DMS53 treated with DMSO at 0.1 percent for 48 hours (cell line): ENCODE data around the gene CDCA3.
"Not testable (repeated sequence)": the region's sequence is repeated elsewhere in the genome, so short reads cannot be mapped to it uniquely, and the experiment has no call there.

Experiments used
- DNase-seq: peaks from one replicate; lab custom pipeline; 2025; ENCODE audit not compliant: unreplicated experiment; lab: John Stamatoyannopoulos, UW

The CDCA3 gene

DNA sequence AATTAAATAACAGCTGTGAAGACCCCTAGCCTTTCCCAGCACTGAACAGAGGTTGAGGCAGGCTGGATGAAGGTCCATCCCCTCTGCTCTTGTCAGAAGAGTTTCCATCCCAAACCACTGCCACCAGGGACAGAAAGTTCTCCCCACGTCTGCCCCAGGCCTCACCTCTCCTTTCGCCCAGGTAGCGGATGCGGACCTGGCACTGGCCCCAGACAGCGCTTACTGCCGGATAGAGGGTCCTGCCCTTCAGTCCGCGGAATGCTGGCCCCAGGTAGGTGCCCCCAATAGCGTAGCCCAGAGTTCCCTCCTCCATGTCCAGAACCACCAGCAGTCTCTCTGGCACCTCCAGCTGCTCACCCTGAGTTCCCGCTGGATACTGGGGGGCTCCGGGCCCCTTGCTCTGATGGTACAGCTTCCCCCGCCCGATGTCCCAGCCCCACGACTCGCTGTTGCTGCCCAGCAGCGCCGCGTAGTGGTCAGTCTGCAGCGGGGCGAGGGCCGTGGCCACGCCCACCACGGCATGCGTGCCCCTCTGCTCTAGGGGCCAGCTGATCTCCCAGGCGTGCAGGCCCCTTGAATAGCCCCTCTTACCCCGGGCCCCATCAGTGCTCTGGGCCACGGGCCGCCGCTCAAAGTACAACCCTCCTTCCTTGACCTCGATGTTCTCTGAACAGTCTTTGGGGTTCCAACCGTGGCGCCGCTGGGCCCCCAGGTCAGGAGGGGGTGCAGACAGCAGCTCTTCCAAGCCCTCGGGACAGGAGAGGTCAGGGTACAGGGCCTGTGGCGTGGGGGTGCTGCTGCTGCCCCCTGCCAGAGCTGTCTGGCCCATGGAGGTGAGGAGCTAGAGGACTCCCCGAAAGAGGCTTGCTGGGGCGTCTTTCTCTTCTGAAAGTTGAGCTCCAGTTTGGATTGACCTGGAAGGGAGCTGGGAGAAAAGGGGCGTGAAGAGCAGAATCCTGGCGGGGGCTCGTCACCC lies 21.3 kb upstream of the CDCA3 start:
- peak; percentile 81 for DNase-seq

DNA sequence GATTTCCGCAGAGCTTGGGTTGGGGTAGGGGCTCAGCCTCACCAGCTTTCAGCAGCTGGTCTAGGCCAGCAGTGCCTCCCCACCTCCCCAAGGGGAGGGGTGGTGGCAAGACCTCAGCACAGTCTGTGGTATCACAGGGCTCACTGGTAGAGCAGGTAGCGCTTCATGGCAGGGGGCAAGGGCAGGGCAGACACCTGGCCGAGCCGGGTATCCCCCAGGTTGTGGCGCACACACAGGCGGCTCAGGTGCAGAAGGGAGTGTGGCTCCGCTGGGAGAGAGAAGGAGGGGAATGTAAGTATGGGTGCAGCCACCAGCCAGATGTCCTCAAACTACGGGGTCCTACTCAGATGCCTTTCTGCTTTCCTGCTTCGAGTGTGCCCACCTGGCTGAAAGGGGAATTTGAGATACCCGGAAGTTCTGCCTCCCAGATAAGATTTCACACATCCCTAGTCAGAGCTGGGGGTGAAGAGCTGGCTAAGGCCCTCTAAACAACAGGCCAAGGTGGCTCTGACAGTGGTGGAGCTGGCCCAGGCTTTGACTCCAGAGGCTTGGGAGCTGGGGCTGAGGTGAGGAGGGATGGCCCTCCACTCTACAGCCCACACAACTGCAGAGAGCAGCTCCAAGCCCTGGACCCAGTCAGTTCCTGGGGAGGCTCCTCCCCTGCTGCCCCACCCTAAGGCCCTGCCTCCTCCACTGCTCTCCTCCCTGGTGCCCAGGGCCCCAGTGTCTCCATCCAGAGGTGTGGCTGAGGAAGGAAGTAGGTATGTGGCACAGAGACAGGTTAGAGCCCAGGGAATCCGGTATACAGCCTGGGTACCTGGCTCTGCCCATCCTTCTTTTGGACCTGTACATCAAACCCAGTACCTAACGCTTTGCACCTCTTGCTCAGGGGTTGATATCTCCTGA lies 20.2 kb upstream of the CDCA3 start:
- peak; percentile 55 for DNase-seq

DNA sequence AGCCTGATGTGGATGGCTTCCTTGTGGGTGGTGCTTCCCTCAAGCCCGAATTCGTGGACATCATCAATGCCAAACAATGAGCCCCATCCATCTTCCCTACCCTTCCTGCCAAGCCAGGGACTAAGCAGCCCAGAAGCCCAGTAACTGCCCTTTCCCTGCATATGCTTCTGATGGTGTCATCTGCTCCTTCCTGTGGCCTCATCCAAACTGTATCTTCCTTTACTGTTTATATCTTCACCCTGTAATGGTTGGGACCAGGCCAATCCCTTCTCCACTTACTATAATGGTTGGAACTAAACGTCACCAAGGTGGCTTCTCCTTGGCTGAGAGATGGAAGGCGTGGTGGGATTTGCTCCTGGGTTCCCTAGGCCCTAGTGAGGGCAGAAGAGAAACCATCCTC lies 19.2 kb upstream of the CDCA3 start:
- DNase-seq = not testable (repeated sequence)

DNA sequence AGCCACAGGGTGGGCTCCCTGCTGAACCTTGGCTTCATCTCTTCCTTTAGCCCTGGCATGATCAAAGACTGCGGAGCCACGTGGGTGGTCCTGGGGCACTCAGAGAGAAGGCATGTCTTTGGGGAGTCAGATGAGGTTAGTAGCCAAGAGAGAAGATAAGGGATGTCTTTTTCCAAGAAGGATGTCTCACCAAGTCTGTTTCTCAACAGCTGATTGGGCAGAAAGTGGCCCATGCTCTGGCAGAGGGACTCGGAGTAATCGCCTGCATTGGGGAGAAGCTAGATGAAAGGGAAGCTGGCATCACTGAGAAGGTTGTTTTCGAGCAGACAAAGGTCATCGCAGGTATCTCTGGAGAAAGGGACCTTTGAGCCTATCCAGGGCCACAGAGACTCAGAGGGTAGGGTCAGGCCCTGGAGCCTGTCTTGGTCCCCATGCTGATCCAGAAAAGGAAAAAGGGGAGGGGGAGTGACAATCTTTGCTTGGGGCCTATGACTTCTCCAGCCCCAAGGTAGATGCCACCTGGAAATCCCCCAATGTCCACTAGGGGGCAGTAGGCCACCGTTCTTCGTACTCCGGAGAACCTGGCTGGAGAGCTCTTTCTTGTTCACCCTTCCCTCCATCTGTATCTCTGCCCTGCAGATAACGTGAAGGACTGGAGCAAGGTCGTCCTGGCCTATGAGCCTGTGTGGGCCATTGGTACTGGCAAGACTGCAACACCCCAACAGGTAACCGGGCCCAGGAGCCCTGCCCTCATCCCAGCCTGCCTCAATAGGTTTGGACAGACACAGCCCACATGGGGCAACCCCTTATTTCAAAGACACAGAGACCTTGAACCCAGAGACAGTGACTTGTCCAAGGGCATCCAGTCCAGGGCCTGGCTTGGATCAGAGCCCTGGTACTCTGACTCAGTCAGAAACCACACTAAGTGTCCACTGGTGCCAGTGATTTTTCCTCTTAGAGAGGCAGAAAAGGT lies 18.2 kb upstream of the CDCA3 start:
- peak; percentile 92 for DNase-seq

DNA sequence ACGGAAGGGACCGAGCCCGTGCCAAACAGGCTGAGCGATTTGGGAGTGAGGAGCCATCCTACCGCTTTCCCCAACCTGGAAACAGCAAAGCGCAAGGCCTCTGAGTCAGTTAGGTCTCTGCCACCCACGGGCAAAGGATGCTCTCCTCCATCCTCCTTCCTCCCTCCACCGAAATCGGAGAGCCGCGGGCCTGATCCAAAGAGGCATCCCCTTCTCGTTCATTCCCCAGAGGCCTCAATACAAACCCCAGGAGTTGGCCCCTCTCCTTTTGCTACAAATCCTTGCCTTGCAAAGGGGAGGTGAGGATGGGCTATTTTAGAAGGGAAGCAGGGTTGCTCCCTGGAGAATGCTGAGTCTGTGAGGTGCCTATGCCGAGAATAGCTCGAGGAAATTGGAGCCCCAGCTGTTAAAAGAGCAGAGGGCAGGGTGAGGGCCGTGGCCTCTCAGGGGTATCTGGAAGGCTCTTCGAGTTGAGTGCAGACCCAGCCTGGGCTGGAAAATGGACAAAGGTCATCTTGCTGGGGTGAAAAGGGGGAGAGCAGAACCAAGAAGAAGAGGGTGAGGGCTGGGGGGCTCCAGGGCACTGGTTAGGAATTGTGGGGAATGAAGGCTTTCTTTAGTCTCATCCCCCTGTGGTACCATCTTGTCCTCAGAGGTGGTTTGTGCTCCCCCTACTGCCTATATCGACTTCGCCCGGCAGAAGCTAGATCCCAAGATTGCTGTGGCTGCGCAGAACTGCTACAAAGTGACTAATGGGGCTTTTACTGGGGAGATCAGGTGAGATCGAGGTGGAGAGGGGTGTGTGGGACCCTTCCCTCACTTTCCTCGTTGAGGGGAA lies 17.3 kb upstream of the CDCA3 start:
- DNase-seq = peak; percentile 47

DNA sequence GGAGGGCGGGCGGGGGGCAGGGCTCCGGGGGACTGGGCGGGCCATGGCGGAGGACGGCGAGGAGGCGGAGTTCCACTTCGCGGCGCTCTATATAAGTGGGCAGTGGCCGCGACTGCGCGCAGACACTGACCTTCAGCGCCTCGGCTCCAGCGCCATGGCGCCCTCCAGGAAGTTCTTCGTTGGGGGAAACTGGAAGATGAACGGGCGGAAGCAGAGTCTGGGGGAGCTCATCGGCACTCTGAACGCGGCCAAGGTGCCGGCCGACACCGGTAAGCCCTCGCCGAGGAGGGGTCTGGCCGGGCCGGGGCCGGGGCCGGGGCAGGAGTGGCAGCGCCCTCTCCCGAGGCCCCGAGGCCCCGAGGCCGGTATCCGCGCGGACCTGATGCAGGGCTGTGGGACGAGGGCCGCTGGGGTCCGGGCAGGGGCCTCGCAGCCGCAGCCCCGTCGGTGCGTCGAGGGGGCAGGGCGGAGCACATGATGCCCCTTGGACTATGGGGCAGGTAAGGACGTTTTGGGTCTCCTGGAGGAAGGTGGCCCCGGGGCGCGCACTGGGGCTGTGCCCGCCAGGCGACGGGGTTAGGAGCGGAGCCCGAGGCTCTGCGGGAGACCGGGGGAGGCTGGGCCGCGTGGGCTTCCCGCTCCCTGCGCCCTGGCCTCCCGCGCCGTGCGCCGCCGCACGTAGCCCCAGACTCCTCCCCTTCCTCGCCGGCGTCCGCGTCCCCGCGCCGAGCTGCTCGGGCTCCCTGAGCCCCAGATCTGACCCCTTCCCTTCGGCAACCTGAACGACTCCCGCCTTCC lies 16.5 kb upstream of the CDCA3 start, which contains the start of gene TPI1:
Gene TPI1, plus strand, starts transcription at position 119 of the 798 bp plus-strand sequence. Its CDS starts 36 bp downstream, at position 155.
- peak; percentile 75 for DNase-seq

DNA sequence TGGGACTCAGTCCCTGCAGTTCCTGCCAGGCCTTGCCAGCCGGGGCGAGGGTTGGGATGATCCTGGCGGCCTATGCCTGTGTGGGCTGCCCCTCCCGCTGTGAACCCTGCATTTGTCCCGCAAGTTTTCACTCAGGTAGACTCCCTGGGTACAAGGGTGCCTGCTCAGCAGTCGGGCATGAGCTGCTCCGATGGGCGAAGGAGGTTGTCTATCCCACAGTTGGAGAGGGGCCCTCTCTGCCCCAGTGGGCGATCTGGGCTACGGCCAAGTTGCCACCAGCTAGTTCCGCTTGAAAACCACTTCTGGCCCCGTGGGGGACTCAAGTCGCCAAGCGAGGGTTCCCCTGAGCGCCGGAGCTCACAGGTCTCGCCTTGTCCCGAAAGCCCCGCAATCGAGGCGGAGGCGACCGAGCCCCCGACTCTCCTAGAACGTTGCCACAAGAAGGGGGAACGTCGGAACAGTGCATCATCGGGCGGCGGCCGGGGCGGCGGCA lies 15.9 kb upstream of the CDCA3 start:
- peak; percentile 60 for DNase-seq

DNA sequence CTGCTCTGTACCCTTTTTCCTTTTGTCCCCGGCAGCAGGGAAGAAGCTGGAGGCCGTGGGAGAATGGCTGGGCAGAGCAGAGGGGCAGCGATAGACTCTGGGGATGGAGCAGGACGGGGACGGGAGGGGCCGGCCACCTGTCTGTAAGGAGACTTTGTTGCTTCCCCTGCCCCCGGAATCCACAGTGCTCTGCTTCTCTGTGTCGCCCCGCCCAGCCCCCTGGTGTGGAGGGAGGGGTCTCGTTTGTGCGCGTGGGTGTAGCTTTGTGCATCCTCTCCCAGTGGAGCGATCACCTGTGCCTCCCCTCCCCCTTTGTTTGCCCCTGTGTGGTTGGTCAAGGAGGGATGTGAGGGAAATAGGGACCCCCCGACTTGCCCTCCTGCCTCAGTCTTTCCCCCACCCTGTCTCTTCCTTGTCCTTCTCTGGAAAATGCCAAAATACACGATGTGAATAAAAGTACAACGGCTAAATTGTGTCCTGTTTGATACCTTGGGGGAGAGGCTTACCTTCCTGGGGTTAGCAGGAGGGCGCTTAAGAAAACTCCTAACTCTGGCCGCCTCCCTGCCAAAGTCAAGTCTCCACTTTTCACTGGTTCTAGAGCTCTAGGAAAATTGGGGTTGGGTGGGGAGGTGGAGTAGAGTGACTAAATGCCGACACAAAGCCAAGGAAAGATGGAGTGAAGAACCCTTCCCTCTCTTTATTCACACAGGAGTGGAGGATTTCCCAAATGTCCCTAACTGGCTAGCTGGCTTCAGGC lies 15.3 kb upstream of the CDCA3 start:
- DNase-seq = no peak

DNA sequence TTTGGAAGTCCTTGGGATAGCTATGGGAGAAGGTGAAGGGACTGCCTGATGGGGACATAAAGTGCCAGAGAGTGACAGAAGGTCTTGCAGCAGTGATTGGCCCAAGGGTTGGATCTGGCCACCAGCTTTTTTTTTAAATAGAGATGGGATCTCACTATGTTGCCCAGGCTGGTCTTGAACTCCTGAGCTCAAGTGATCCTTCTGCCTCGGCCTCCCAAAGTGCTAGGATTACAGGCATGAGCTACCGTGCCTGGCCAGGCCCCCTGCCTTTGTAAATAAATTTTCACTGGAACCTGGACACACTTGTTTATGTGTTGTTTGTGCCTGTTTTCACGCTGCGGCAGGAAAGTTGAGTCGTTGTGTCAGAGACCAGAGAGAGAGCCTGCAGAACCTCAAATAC lies 14.2 kb upstream of the CDCA3 start:
- DNase-seq = not testable (repeated sequence)

DNA sequence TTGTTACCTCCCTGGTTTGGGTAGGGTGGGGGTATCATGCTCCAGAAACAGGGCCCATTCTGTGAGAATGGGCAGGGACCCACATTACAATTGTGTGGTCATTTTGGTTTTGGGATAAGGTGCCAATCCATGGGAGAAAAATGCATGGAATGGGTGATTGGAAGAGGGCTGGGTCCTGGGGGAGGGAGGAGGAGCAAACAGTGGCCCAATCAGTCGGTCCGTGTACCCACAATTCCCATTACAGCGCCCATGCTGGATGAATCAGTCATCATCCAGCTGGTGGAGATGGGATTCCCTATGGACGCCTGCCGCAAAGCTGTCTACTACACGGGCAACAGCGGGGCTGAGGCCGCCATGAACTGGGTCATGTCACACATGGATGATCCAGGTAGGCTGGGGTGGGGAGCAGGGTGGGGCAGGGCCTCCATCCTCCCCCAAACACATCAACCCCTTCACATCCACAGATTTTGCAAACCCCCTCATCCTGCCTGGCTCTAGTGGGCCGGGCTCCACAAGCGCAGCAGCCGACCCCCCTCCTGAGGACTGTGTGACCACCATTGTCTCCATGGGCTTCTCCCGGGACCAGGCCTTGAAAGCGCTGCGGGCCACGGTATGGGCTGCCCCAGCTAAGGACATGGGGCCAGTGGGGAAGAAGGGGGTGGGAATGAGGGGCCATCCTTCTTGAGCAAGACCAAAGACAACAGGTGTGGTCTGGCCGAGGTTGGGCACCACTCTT lies 12.7 kb upstream of the CDCA3 start:
- DNase-seq = no peak

DNA sequence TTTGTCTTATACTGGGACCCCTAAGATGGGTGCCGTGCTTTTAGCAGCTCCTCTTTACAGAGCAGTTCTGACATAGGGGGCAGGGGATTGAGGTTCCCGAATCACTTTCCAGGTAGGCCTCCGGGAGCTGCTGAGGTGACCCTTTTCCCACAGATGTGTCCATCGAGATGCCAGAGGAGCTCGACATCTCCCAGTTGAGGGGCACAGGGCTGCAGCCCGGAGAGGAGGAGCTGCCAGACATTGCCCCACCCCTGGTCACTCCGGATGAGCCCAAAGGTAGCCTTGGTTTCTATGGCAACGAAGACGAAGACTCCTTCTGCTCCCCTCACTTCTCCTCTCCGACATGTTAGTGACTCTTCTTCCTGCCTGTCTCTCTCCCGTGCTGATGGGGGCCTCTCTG lies 11.9 kb upstream of the CDCA3 start:
- DNase-seq = no peak

DNA sequence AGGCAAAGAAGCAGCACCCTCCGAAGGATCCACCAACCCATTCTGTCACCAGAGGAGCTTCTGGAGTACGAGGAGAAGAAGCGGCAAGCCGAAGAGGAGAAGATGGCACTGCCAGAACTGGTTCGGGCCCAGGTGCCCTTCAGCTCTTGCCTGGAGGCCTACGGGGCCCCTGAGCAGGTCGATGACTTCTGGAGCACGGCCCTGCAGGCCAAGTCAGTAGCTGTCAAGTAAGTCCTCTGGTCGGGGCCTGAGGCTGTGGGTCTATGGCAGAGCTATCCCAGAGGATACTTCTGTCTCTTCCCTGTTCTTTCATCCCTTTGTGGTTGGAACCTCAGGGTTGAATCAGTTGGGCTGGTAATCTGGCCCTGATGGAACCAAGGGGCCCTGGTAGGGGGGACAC lies 10.3 kb upstream of the CDCA3 start:
- no peak for DNase-seq

DNA sequence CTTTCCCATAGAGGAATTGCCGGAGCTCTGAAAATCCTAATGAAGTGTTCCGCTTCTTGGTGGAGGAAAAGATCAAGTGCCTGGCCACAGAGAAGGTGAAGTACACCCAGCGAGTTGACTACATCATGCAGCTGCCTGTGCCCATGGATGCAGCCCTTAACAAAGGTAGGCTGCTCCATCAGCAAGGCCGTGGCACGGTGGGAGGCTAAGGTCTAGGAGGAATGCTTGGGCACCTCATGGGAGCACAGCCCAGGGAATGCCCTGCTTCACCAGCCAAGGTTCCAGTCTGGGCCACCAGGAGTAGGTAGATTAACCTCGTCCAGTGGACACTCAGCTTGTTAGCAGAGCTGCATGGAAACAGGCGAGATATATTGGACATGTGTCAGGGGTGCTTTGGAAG lies 9.9 kb upstream of the CDCA3 start:
- DNase-seq = no peak

DNA sequence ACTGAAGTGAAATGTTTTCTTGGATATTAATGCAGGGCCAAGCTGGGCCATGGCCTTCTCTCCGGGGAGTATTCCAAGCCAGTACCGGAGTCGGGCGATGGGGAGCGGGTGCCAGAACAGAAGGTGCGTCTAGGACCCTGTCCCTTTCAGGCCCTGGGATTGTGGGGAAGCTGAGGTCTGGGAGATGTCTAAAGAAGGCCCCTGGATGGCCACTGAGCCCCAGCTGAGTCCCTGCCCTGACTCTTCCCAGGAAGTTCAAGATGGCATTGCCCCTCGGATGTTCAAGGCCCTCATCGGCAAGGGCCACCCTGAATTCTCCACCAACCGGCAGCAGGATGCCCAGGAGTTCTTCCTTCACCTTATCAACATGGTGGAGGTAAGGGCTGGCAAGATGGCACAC lies 9.0 kb upstream of the CDCA3 start:
- DNase-seq = no peak

DNA sequence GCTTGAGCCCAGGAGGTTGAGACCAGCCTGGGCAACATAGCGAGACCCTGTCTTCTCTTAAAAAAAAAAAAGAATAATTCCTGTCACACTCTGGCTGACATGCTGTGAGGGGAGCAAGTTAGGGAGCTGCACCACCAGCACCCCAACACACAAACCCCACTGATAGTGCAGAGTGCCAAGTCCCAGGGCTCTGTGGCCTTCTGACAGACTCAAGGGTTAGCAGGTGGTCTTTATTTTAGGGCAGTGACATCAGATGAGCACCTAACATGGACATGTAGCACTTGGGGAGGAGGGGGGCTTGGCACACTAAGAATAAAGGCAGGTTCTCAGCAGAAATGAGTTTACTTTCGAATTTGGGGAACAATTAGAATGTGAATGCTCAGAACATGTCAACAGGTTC lies 7.7 kb upstream of the CDCA3 start:
- DNase-seq = no peak

DNA sequence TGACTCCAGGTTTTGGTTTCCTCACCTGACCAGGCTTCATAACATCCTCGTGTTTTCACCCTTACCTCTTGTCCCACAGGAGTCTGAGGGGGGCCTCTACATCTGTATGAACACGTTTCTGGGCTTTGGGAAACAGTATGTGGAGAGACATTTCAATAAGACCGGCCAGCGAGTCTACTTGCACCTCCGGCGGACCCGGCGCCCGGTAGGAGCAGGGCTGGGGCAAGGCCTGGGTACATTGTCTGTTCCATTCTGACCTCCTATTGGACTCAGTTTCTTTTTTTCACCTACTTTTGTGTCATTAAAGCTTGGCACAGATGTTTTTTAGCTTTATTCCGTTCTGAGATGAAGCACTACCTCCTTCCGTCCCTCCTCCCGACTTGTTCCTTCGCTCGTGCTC lies 4.2 kb upstream of the CDCA3 start:
- no peak for DNase-seq

DNA sequence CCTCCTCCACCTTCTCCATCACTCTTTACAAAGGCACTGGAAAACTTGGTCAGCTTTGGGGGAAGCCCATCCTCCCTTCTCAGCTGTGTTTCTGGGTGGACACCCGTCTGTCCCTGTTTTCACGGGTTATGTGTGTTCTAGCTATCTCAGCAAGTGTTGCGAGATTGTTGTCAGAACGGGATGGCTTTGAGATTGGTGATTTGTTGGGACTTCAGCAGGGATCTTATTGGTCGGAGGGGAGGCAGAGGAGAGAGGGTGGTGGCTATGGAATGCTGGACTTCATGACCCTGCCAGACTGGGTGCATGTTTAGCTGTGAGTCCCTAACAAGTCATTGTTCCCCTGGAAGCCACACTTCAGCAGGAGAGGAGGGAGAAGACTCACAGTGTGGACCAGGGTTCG lies 3.0 kb upstream of the CDCA3 start:
- DNase-seq = no peak
